Activated CD8-positive, alpha-beta memory T cell treated with anti-CD3 and anti-CD28 coated beads for 1 hour (primary cell): ENCODE results near the gene ELAC2.

Experiments
- DNase-seq, 2 donors: peaks; one replicate each; pipeline ENCODE4 v3.0.0-alpha.2; 2020; ENCODE audit warnings: low read depth in 1 of 2; ENCODE audit errors: extremely low read depth in 1 of 2

ELAC2 gene, protein sequence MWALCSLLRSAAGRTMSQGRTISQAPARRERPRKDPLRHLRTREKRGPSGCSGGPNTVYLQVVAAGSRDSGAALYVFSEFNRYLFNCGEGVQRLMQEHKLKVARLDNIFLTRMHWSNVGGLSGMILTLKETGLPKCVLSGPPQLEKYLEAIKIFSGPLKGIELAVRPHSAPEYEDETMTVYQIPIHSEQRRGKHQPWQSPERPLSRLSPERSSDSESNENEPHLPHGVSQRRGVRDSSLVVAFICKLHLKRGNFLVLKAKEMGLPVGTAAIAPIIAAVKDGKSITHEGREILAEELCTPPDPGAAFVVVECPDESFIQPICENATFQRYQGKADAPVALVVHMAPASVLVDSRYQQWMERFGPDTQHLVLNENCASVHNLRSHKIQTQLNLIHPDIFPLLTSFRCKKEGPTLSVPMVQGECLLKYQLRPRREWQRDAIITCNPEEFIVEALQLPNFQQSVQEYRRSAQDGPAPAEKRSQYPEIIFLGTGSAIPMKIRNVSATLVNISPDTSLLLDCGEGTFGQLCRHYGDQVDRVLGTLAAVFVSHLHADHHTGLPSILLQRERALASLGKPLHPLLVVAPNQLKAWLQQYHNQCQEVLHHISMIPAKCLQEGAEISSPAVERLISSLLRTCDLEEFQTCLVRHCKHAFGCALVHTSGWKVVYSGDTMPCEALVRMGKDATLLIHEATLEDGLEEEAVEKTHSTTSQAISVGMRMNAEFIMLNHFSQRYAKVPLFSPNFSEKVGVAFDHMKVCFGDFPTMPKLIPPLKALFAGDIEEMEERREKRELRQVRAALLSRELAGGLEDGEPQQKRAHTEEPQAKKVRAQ

DNA sequence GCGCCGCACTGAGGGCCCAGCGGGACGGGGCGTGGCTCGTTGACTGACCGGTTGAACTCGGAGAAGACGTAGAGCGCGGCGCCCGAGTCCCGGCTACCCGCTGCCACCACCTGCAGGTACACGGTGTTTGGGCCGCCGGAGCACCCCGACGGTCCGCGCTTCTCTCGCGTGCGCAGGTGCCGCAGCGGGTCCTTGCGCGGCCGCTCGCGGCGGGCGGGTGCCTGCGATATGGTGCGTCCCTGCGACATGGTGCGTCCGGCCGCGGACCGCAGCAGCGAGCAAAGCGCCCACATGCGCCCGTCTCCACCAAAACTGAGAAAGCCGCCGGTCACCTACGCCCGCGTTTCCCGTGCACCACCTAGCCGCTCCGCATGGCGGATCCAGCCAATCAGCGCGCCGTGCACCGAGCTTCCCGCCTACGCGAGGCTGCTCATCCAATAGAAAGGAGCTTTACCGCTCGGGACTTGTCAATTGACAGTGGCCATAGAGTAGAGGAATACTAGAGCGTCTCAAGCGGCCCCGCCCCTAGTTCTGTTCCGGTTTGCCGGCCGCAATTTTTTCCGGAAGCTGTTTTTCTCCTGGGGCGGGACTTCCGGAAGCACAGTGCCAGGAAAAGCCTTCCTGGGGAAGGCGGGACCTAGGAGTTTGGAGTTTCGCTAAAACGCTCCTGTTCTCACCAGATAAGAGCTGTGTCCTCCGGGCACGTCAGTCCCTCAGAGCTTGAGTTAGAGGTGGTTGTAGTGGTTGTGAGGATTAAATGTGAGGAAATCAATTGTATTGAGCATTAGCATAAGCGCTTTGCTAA is at the start of gene ELAC2:
TSS of gene ELAC2 (minus strand) at position 373 of the 805 bp plus-strand sequence. CDS start at position 293, 80 bp downstream.
- DNase-seq, result peak; percentile 89 to 90

DNA sequence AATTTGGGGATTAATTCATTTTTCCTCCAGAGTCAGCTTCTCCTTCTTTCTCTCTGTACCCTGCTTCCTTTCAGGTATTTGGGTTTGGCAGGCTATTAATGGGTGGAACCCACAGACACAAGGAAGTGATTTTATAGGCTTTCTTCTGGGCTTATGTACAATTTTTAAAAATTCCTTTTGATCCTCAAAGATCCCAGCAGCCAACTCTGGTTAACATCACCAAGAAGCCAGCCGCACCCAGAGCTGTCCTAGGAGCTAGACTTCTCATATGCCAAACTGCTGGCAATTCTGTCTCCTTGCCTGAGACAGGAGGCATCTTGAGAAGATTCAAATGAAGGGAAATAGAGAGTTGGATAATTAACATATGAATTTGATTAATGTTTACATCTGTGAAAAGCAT is 47.2 kb upstream of the ELAC2 start:
- DNase-seq, result no peak

DNA sequence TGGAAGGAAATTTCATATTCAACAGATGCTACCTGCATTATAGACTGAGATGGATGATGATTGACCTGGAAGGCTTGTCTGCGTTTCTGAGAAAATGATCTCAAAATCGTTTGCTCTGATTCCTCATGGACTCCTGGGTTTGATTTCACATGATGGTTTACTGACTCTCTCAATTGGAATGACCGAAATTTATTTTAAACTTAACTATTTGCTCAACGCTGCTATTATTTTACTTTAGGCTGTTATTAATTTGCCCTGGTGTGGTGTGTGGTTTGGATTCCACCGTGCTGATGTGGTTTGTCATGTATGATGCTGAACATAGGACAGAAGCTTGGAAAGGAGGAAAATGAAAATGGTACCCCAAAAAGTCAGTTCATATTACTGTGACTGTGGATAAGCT is 37.3 kb upstream of the ELAC2 start:
- DNase-seq, result no peak

DNA sequence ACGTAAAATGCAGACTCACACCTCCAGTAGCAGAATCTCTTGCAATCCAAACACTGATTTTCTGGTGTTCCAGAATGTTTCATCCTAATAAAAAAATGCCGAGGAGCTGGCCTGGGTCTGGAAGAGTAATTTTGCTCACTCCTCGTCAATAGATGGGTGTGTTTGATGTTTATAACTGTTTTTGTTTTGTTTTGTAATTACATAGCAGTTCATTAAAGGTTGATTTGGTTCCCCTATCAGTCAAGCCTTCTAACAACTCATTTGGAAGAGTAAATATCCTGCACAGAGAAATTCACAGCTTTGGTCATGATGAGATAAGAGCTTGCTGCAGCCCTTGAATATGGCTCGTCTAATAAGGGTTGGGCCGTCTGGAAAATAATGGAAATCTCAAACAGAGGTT is 36.8 kb upstream of the ELAC2 start:
- no peak for DNase-seq

DNA sequence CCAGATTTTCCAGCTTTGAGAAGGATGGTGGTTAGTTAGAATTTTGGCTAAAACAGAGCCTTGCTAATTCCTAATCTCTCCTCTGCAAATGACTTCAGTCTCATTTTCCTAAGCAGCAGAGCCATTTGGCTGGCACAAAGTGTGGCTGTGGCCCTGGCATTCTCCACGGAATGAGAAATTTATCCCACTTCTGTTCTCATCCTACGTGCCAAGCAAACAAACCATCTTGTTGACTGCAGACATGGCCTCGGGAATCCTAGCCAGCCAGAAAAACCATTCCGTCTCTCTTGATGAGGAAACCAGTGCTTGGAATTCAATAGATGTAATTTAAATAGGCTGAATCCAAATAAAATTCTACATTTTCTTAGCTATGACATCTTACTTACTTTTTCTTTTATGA is 34.1 kb upstream of the ELAC2 start:
- DNase-seq, result no peak

DNA sequence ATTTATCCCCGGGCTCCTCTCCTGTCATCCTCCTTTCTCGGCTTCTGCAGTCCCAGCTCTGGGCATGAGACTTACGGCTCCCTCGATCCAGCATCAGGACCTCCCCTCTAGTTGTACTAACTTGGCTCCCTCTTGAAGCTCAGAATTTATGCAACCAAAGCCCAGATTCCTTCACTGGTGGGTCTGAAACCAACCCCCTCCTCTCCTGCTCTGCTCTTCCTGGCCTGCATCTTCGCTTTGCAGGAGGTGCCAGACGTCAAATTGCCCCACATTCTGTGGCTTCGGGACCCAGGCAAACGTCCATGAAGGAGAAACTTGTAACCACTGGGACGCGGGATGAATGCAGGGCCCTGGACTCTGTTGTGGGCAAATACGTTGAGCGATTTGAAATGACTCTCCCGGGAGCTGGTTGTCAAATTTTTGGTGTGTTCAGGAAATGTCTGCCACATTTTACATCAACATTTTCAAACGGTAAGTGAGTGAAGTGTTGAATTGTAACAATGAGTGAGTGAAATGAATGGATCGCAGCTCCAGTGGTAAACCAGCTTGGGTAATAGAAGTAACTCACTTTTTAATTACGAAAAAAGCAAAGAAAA is 29.3 kb upstream of the ELAC2 start:
- DNase-seq, result no peak

DNA sequence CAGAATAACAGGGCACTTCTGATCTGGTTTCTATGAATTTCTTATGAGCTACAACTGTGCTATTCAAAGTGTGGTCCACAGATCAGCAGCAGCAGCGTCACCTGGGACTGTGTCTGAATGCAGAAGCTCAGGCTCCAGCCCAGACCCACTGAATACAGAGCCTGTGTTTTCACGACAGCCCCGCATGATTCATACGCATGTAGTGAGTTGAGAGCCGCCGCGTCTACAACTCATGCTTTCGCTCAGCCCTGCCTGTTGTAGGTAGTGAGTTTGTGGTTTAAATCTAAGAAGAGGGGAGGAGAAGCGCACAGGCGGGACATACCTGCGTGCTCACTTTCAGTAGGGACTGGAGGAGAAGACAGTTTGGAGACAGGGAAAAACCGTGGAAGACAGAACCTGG is 28.5 kb upstream of the ELAC2 start:
- DNase-seq, result no peak

DNA sequence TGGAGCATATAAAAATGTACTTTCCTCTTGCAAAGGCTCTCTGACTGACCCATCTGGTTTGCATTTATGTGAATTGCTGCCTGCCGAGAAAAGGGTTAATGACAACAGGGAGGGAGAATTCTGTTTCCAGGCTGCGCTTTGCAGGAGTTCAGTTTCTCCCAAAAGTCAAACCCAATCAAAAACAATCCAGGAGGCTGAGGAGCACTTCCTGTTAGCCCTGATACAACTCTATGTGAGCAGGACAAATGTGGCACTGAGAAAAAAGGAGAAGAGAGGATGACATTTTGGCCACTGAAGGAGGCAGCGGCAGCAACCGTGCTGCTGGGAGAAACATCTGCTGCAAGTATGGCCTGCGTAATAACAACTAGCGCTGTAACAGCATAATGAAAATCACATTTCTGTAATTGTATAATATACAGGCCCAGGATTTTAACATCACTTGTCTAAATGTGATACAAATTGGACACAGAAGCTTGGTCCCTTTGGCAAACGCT is 26.8 kb upstream of the ELAC2 start:
- no peak for DNase-seq

DNA sequence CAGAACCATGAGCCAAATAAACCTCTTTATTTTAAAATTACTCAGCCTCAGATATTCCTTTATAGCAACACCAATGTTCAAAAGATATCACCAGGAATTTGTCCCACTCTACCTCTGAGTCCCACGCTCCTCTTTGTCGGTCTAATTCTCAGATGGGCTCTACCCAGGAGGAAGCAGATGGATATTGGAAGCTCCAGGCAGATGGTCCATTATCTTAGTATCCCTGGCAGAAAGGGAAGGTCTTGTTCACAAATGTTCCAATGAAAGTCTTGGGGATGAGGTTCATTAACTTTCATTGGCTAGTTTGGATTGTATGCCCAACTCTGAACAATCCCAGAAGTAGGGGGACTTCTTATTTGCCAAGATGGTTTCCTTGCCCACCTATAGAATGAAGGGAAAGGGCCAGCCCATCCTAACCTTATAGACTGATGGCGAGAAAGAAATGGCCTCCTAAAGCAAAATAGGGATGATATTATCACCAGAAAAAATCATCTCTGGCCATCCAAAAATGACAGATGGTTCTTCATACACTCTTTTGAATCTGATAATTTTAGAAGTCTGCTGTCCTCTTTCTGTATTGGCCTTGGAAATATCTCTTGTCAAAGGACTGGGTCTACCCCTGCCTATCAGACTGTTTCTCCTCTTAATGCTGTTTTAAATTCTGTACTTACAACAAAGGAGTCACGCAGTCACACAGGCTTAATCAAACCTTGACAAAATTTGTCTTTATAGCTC is 21.3 kb upstream of the ELAC2 start:
- DNase-seq, result no peak

DNA sequence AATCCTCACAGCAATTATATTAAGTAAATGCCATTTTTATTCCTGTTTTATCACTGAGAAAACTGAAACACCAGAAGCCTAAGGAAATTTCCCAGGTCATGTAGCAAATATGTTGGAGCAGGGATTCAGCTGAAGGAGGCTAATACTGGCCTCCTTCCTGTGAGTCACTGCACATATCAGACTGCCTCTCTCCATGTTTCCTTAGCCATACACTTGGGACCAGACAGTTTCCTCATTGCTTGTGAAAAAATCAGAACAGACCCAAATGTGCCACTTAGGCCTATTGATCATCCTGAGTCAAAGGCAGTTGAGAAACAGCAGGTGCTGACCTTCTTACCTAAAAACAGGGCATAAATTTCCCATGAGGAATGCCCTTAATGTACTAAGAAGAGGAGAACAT is 18.9 kb upstream of the ELAC2 start:
- no peak for DNase-seq

DNA sequence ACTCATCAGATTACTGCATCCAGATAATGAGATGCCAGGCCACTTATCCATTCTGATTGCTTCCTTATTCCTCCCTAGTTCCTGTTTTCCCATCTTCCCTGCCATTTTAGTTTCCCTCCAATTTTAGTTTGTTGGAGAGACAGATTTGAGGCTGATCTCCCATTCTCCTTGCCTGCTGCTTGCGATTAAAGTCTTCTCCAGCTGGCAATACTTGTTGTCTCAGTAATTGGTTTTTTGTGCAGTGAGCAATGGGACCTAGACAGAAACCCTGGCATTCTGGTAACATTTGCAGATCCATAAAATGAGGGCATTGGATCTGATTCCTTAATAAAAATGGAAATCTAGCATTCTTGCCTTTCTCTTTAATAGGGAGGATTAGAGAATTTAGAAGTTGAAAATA is 17.6 kb upstream of the ELAC2 start:
- DNase-seq, result no peak

DNA sequence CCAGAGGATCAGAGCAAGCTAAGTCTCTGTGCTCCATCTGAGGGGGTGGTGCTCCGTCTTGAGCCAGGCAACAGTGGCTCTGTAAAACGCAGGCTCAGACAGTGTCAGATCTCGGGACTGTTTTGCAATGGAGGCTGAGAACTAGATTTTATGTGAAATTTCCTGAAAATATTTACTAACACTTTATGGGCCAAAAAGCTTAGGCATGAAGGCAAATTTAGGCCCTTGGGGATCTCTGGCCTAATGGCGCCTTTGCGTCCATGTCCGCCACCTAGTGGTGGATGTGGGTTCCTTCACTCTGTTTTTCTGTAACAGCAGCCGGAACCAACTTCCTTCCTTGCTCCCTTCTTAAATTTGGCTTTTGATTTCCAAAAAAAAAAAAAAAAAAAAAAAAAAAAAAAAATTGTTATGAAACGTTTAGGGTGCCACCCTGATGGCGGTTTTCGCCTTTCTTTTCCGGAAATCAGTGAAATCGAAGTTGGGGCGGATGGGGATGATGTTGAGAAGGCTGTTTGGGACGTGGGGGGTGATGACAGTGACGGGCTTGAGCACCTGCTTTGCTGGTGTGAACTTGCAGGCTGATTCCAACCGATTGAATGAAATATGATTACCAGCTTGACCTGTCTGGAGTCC is 14.0 kb upstream of the ELAC2 start:
- peak in 1 of 2 donors; percentile 21 for DNase-seq

DNA sequence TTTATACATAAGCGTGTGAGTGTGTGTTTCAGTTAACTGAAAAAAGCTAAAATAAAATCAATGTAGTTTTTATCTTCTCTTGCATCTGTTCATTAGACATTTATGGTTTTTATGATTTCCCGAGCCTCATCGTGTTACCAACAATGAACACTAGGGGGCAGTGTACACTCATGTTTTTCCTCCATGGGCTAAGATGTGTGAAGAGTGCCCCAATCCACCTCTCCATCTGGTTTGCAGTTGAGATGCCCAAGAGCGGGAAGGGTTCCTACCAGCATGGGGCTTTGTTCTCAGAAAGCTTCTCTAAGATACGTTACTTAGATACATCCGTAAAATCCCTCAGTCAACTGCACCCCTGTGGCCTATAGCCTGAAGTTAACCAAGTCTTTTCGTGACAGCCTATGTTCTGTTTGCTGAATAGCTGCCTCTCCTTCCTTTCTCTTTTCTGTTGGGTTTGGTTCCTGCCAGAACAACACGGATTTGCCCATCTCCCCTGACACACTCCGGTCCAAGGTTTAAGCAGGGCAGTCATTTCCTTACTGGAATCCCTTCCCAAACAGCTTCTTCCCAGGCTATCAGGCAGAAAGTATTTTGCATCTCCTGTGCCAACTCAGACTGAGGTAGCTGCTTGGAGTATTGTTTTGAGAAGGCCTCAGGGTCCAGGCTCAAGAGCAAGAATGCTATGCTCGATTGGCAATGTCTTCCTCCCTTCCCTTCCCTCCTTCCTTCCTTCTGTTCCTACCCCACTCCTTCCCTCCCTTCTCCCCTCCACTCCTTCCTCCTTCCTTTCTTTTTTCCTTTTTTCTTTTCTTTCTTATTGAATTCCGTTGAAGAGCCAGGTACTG is 12.9 kb upstream of the ELAC2 start:
- peak in 1 of 2 donors; percentile 5 for DNase-seq

DNA sequence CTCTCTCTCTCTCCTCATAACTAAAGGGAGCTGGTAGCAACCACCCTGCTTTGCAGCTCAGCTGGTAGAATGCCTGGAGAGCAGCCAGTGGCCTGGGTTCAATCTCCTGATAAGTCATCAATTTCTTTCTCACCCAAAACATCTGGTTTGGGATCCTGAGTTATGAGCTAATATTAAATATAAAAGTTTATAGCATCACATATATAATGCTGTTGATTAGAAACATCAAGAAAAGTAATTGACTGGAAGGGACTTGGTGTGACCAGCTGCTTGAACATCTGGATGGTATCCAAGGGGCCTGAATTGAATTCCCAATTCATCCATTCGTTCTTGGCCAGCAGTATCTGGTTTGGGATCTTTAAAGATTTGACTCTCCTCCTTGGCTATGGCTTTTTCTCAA is 12.2 kb upstream of the ELAC2 start:
- DNase-seq, result no peak

DNA sequence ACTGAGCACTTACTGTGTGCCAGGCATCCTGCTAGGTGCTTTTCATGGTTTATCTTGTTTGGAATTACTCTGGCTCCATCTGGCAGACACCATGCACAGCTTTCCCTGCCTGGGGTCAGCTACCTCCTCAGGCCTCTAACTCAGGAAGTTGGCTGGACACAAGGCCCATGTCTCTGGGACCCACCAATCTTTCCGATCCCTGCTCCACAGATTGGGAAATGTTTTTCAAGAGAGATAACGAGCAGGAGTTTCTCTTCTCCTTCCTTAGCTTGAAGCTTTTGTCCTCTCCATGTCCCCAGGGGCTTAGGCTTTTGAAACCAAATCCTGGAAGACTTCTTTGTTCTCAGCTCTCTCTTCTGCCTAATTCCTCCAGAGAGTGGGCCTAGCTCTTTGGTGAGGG is 11.5 kb upstream of the ELAC2 start:
- no peak for DNase-seq

DNA sequence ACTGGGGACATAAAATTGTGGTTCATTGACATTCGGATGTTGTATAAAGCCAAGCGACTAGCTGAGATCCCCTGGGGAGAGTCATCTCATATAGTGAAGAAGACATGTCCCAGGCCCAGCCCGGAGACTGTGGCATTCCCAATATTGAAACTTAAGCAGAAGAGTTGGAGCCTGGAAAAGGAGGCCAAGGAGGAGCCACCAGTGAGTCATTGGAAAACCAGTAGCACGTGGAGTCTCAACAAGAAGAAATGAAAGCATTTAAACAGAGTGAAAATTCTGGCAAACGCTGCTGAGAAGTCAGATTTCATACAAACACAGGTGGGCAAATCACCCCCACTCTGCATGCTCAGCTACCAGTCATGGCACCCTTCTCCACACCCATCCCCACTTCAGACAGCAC is 9.4 kb upstream of the ELAC2 start:
- no peak for DNase-seq

DNA sequence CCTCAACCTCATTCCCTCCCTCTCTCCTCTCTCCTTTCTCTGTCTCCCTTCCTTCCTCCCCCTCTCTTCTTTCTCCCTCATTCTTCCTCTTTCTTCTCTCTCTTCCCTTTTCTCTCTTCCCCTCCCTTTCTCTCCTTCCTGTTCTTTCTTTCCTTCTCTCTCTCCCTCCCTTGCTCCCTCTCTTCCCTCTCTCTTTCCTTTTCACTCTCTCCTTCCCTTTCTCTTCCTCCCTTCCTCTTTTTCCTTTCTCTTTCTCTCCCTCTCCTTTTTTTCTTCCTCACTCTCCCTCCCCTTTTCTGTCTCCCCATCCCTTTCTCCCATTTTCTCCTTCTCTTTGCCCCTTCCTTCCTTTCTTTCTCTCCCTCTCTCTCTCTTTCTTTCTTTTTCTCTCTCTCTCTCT is 7.9 kb upstream of the ELAC2 start:
- no peak for DNase-seq

DNA sequence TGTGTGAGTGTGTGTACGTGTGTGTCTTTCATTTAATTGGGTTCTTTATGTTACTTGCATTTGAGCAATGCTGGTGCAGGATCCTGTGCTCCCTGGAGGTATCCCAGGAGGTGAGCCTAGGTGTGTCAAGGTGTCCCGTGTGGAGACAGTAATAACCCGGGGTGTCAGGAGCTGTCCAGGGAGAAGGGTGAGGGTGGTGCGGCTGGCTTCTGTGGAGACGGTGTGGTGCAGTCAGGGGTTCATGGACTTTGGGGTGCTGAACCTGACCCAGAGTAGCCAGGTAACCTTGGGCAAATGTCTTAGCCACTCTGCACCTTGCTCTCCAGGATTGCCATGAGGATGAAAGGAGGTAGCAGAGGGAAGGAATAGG is 7.4 kb upstream of the ELAC2 start:
- no peak for DNase-seq
